Naive thymus-derived CD4-positive, alpha-beta T cell (primary cell): ENCODE results near the gene HS2ST1. TPM values are rescaled to one million over a fixed set of nuclear protein-coding genes. Genes with fewer than 3 reads are reported as not detected.

Experiments used
- ATAC-seq: fragments of 150-1000 bp; cut with Tn5 transposase; 2 replicates; pipeline ENCODE4 v1.10.0; 2021; ENCODE audit warnings: mild to moderate bottlenecking, moderate library complexity
- CTCF ChIA-PET: fragments of 350-600 bp; sonication (Branson Sonifier 250); formaldehyde crosslinking; loops from one replicate; lab custom pipeline; 2021; ENCODE audit warnings: antibody characterized with exemption; lab: Charles Lee
- POLR2A ChIA-PET: fragments of 350-600 bp; sonication (Branson Sonifier 250); formaldehyde crosslinking; loops from one replicate; lab custom pipeline; 2021; ENCODE audit warnings: antibody characterized with exemption, inconsistent platforms; lab: Charles Lee
- DNase-seq, 9 donors: peaks; one replicate each; pipeline versions ENCODE4 v3.0.0 to v3.0.0-alpha.2; 2020 to 2022; ENCODE audit warnings: mixed read lengths in 1 of 9
- H3K27ac ChIP-seq: one replicate; pipeline ENCODE4 v1.7.0; 2013; ENCODE audit warnings: mild to moderate bottlenecking, low read depth, low read length, moderate library complexity
- H3K27me3 ChIP-seq, 2 donors: one replicate each; pipeline ENCODE4 v1.7.0; 2013; ENCODE audit warnings: low read length in 2 of 2, mild to moderate bottlenecking in 2 of 2, moderate library complexity in 2 of 2; ENCODE audit not compliant: control insufficient read depth in 2 of 2, insufficient read depth in 2 of 2
- H3K36me3 ChIP-seq, 3 experiments: 1 replicate in 2 of 3; 2 replicates in 1 of 3; pipeline ENCODE4 v1.7.0; 2013; ENCODE audit warnings: low read length in 3 of 3, mild to moderate bottlenecking in 3 of 3, moderate library complexity in 1 of 3; ENCODE audit not compliant: insufficient read depth in 3 of 3, control insufficient read depth in 2 of 3
- H3K4me1 ChIP-seq, 2 donors: one replicate each; pipeline ENCODE4 v1.7.0; 2013; ENCODE audit warnings: low read length in 2 of 2, mild to moderate bottlenecking in 2 of 2, moderate library complexity in 1 of 2; ENCODE audit not compliant: control insufficient read depth in 2 of 2, insufficient read depth in 2 of 2
- H3K4me3 ChIP-seq: 2 replicates; pipeline ENCODE4 v1.7.0; 2013; ENCODE audit warnings: mild to moderate bottlenecking, low read length
- H3K9me3 ChIP-seq, 3 experiments: 1 replicate in 2 of 3; 2 replicates in 1 of 3; pipeline ENCODE4 v1.7.0; 2013; ENCODE audit warnings: low read length in 3 of 3; ENCODE audit not compliant: control insufficient read depth in 2 of 3
- H3K27ac Mint-ChIP-seq, 9 donors: one replicate each; pipeline ENCODE4 v1.8.0; 2020 to 2022; ENCODE audit warnings: mixed read lengths in 9 of 9, mild to moderate bottlenecking in 8 of 9, moderate library complexity in 5 of 9, inconsistent platforms in 2 of 9
- H3K27me3 Mint-ChIP-seq, 5 donors: one replicate each; pipeline ENCODE4 v1.8.0; 2021 to 2022; ENCODE audit warnings: mixed read lengths in 5 of 5, mild to moderate bottlenecking in 1 of 5
- H3K36me3 Mint-ChIP-seq, 5 donors: one replicate each; pipeline ENCODE4 v1.8.0; 2020 to 2022; ENCODE audit warnings: mixed read lengths in 5 of 5, mild to moderate bottlenecking in 3 of 5, inconsistent platforms in 1 of 5
- H3K4me1 Mint-ChIP-seq, 7 donors: one replicate each; pipeline ENCODE4 v1.8.0; 2020 to 2022; ENCODE audit warnings: mixed read lengths in 7 of 7, mild to moderate bottlenecking in 3 of 7, inconsistent platforms in 1 of 7
- H3K4me3 Mint-ChIP-seq, 10 donors: one replicate each; pipeline ENCODE4 v1.8.0; 2020 to 2022; ENCODE audit warnings: mild to moderate bottlenecking in 10 of 10, mixed read lengths in 10 of 10, moderate library complexity in 6 of 10, inconsistent platforms in 2 of 10
- H3K9me3 Mint-ChIP-seq, 11 donors: one replicate each; pipeline ENCODE4 v1.8.0; 2020 to 2022; ENCODE audit warnings: mixed read lengths in 11 of 11, mild to moderate bottlenecking in 4 of 11, inconsistent platforms in 1 of 11, moderate library complexity in 1 of 11
- intact Hi-C, 2 donors: fragments of 100-400 bp; cut with micrococcal nuclease; formaldehyde crosslinking; loops; one replicate each; pipeline ENCODE4 v1.15.1; 2023
- polyA plus RNA-seq, 2 donors: library from polyadenylated mRNA; unstranded; fragments of 300-500 nt; fragmentation: Illumina TruSeq; gene quantifications; one replicate each; pipeline ENCODE4 v1.2.3, GENCODE V29; 2021
- total RNA-seq, 6 experiments: library from RNA in 5 of 6; stranded (reverse) in 5 of 6; gene quantifications; 1 replicate in 5 of 6; 2 replicates in 1 of 6; pipeline ENCODE4 v1.2.3 and lab custom pipeline; 2021 to 2026

HS2ST1 gene
- total and polyA plus RNA-seq, 7 experiments from 2014 or later, result 7.1 to 18.3 (median 10.2) TPM

GRCh38 chr1:87122243-87122642 is 207.8 kb downstream of the HS2ST1 start:
- Histone ChIP-seq H3K27ac (no peak overlapping the region), H3K4me3 (no peak overlapping the region), H3K36me3 (no peaks in the 10 kb centered on the region), H3K4me1 (no peaks in the 10 kb centered on the region), H3K9me3 (no peaks in the 10 kb centered on the region), H3K27me3 (no peaks in the 10 kb centered on the region)
- H3K36me3 Mint-ChIP-seq, result no peaks in the 10 kb centered on the region
- ChIA-PET CTCF (interaction anchor here (1.1 kb wide), 1 partner anchor 20 kb away, joined by 3 read pairs; no protein-coding TSS in a partner anchor), POLR2A (no interaction called here)
- H3K4me3 Mint-ChIP-seq, result no peak overlapping the region
- peaks cover 0 to 6% (median under 1%) of the 10 kb centered on the region in 5 donors for H3K27me3 Mint-ChIP-seq
- DNase-seq (no peak), ATAC-seq (no peak)
- intact Hi-C loops, result no loop called here
- peaks cover 0 to 4% (median 0%) of the 10 kb centered on the region in 11 donors for H3K9me3 Mint-ChIP-seq
- H3K27ac Mint-ChIP-seq, result no peak overlapping the region
- no peaks in the 10 kb centered on the region for H3K4me1 Mint-ChIP-seq

DNA sequence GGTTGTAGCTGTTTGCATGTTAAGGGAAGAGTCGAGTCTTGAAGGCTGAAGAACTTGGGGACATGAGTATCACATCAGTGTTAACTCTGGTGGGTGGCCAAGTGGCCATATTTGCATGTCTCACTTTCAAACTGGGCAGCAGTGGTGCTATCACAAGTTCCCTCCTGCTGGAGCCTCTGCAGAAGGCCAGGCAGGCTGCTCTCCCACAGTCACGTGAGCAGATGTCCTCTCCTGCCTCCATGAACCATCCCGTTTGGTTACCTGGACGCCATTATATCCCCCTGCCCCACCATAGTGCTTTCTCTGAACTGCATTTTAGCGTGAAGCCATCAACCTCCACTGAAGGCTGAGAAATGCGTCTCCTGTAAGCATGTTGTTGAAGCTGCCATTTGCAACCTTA is 209.2 kb downstream of the HS2ST1 start:
- CTCF ChIA-PET, result no interaction called here
- intact Hi-C loops, result no loop called here

DNA sequence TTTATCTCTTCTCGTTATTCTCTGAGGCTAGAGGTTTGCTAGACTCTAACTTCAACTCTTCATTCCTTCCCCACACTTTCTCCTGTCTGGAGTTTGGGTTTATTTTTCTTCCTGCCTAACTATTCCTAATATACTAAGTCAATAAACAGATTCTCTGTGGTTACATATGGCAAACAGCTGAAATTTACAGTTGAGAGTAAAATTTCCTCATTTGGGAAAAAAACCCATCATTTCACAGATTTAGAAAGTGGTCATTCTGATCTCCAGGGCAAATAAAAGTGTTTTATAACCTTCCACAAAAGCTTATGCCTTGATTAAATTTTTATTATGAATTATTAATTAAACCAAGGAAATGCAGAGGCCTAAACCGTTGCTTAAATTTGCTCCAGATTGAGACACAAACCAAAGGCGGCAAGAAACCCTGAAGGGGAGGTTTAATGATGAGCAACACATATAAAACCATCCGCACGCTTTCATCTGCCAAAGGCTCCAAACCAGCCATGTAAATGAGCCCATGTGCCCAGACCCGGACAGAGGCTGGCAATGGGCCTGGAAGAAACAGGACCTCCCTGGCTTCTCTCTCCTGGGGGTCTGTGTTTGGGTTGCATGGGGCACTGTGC is 212.6 kb downstream of the HS2ST1 start:
- CTCF ChIA-PET, result no interaction called here
- Histone ChIP-seq H3K27me3 (no peaks in the 10 kb centered on the region), H3K4me1 (no peaks in the 10 kb centered on the region), H3K27ac (no peak overlapping the region), H3K9me3 (no peaks in the 10 kb centered on the region), H3K4me3 (no peak overlapping the region), H3K36me3 (no peaks in the 10 kb centered on the region)
- Mint-ChIP-seq H3K4me1 (peaks cover 0 to 7% (median 5%) of the 10 kb centered on the region in 7 donors), H3K36me3 (no peaks in the 10 kb centered on the region), H3K27ac (no peak overlapping the region), H3K4me3 (no peak overlapping the region), H3K27me3 (peaks cover 15 to 34% (median 16%) of the 10 kb centered on the region in 5 donors), H3K9me3 (peaks cover 0 to 2% (median 0%) of the 10 kb centered on the region in 11 donors)
- intact Hi-C loops, result no loop called here
- ATAC-seq, result no peak
- DNase-seq, result no peak
- POLR2A ChIA-PET, result no interaction called here

More for the DNA sequence above, 209.2 kb downstream of the HS2ST1 start:
- no peaks in the 10 kb centered on the region for H3K4me1 Mint-ChIP-seq
- no peak overlapping the region for H3K4me3 ChIP-seq
- no peak overlapping the region for H3K4me3 Mint-ChIP-seq
- no peaks in the 10 kb centered on the region for H3K36me3 Mint-ChIP-seq
- H3K27me3 Mint-ChIP-seq, result peaks cover 0 to 14% (median 9%) of the 10 kb centered on the region in 5 donors
- no peaks in the 10 kb centered on the region for H3K36me3 ChIP-seq
- H3K9me3 ChIP-seq, result no peaks in the 10 kb centered on the region
- ATAC-seq, result no peak
- POLR2A ChIA-PET, result no interaction called here
- H3K27ac Mint-ChIP-seq, result no peak overlapping the region
- H3K9me3 Mint-ChIP-seq, result peaks cover 0 to 4% (median 0%) of the 10 kb centered on the region in 11 donors
- no peaks in the 10 kb centered on the region for H3K27me3 ChIP-seq
- H3K27ac ChIP-seq, result no peak overlapping the region
- H3K4me1 ChIP-seq, result no peaks in the 10 kb centered on the region
- no peak for DNase-seq

DNA sequence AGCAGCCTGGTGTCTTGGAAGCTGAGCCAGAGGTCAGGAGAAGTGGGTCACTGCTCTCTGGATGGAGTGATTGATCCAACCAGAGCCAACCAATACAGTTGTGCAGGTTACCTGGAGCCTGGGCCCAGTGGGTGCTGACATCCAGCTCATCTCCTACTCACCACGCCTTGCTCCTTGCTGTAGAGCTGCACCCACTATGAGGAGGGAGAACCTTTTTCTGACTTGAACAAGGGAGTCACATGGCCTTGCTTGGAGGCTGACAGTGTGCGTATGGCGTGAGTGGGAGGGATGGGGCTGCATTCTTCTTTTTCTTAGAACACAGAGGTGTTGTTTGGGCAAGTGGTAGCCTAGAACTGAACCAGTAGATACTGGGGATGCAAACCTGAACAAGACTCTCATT is 213.1 kb downstream of the HS2ST1 start:
- ChIA-PET POLR2A (no interaction called here), CTCF (no interaction called here)
- no peaks in the 10 kb centered on the region for H3K36me3 ChIP-seq
- ATAC-seq, result no peak
- peaks cover 18 to 36% (median 20%) of the 10 kb centered on the region in 5 donors for H3K27me3 Mint-ChIP-seq
- no peak overlapping the region for H3K27ac Mint-ChIP-seq
- no peak for DNase-seq
- H3K36me3 Mint-ChIP-seq, result no peaks in the 10 kb centered on the region
- no peaks in the 10 kb centered on the region for H3K27me3 ChIP-seq
- no peak overlapping the region for H3K4me3 ChIP-seq
- H3K4me1 ChIP-seq, result no peaks in the 10 kb centered on the region
- H3K9me3 Mint-ChIP-seq, result peaks cover 0 to 2% (median 0%) of the 10 kb centered on the region in 11 donors
- H3K27ac ChIP-seq, result no peak overlapping the region
- no peak overlapping the region for H3K4me3 Mint-ChIP-seq
- intact Hi-C loops, result no loop called here
- no peaks in the 10 kb centered on the region for H3K9me3 ChIP-seq
- peaks cover 0 to 9% (median 7%) of the 10 kb centered on the region in 7 donors for H3K4me1 Mint-ChIP-seq

GRCh38 chr1:87129038-87129437 is 214.6 kb downstream of the HS2ST1 start:
- no peak for ATAC-seq
- Histone ChIP-seq H3K36me3 (no peaks in the 10 kb centered on the region), H3K4me3 (no peak overlapping the region), H3K4me1 (no peaks in the 10 kb centered on the region), H3K9me3 (no peaks in the 10 kb centered on the region), H3K27me3 (no peaks in the 10 kb centered on the region), H3K27ac (no peak overlapping the region)
- CTCF ChIA-PET, result no interaction called here
- H3K9me3 Mint-ChIP-seq, result peaks cover 0 to 2% (median 0%) of the 10 kb centered on the region in 11 donors
- H3K36me3 Mint-ChIP-seq, result no peaks in the 10 kb centered on the region
- H3K4me3 Mint-ChIP-seq, result no peak overlapping the region
- POLR2A ChIA-PET, result no interaction called here
- peaks cover 0 to 13% (median 9%) of the 10 kb centered on the region in 7 donors for H3K4me1 Mint-ChIP-seq
- H3K27ac Mint-ChIP-seq, result no peak overlapping the region
- no peak for DNase-seq
- H3K27me3 Mint-ChIP-seq, result peaks cover 26 to 44% (median 32%) of the 10 kb centered on the region in 5 donors
- intact Hi-C loops, result no loop called here

GRCh38 chr1:87129606-87130005 is 215.2 kb downstream of the HS2ST1 start:
- no peaks in the 10 kb centered on the region for H3K36me3 ChIP-seq
- ATAC-seq, result no peak
- Mint-ChIP-seq H3K4me1 (peaks cover 0 to 13% (median 9%) of the 10 kb centered on the region in 7 donors), H3K4me3 (no peak overlapping the region), H3K27me3 (peaks cover 26 to 46% (median 34%) of the 10 kb centered on the region in 5 donors), H3K9me3 (no peaks in the 10 kb centered on the region), H3K27ac (no peak overlapping the region), H3K36me3 (no peaks in the 10 kb centered on the region)
- ChIA-PET CTCF (interaction anchor here (1.0 kb wide), 1 partner anchor 17 kb away, joined by 3 read pairs; no protein-coding TSS in a partner anchor), POLR2A (no interaction called here)
- intact Hi-C loops, result loop anchor here (2.0 to 10.0 kb wide), 6 partner anchors 145 to 1465 kb away; no protein-coding TSS in a partner anchor
- no peaks in the 10 kb centered on the region for H3K9me3 ChIP-seq
- no peak overlapping the region for H3K4me3 ChIP-seq
- no peak for DNase-seq
- no peaks in the 10 kb centered on the region for H3K27me3 ChIP-seq
- no peaks in the 10 kb centered on the region for H3K4me1 ChIP-seq
- H3K27ac ChIP-seq, result no peak overlapping the region
